H54 (cell line): ENCODE data around the gene FMNL2.

Experiments
- DNase-seq: peaks from one replicate; pipeline ENCODE4 v3.0.0; 2011; ENCODE audit warnings: low spot score, mixed read lengths; ENCODE audit not compliant: insufficient read length
- FAIRE-seq: peaks from 3 replicates; lab custom pipeline; 2011; peaks lifted over from hg19 to GRCh38; lab: Jason Lieb, UNC
- POLR2A ChIP-seq: IDR thresholded peaks from 2 replicates; pipeline ENCODE4 v1.6.1; 2011; ENCODE audit warnings: low read depth, mild to moderate bottlenecking, low read length

Gene FMNL2

DNA sequence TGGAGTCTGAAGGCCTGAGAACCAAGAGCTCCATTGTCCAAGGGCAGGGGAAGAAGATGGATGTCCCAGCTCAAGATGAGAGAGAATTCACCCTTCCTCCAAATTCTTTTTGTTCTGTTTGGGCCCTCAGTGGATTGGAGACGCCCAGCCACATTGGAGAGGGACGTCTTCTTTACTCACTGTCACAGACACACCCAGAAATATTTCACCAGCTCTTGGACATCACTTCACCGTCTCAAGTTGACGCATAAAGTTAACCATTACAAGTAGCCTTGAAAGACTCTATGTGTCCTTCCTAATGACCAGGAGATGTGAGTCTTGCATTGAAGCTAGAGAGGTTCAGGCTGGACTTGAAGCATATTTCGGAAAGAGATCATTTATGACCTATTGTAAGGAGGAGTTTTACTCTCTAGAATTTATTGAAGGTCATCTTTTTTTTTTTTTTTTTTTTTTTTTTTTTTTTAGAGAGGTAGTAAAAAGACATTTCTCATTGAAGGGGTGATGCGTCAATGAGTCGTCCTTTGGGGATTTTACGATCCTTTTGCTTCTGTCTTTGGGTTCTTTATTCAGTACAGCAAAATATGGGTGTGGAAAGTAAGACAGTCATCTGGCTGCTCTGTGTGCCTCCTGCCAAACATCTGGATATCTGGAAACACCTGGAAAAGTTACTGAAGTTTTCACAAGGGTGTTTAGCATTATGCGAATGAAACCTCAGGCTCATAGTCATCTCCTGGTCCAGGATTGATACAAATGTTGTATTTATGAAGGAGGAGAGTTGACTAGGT lies 264.2 kb downstream of the FMNL2 start:
- FAIRE-seq (no peak), DNase-seq (peak; percentile 15)
- TF ChIP-seq POLR2A = no peak

DNA sequence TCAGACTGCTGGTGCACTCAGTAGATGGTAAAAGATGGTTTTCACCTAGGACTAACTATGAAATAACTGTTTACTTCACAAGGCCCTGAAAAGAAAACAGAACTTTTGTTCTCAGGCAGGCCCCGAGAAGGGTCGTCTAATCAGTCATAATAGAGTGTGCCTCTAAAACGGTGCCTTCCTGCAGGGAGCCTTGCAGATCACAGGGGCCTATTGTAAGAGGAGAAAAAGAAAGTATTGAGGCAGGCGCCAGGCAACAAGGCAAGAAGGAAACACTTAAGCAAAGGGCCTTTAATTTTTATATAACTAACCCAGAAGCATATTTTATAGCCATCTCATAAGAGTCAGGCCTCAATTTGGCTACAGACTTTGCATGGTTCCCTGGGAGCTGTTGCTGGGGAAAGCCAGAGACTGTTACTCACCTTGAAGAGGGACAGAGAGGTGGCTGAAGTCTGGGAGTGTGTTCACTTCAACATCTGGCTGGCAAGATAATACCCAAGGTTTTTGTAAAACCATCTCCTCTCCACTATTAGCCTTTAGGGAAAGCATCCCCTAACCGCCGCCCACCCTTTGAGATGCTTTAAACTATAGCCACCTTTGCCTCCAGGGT lies 265.2 kb downstream of the FMNL2 start:
- TF ChIP-seq POLR2A = no peak
- no peak for FAIRE-seq
- DNase-seq = no peak

DNA sequence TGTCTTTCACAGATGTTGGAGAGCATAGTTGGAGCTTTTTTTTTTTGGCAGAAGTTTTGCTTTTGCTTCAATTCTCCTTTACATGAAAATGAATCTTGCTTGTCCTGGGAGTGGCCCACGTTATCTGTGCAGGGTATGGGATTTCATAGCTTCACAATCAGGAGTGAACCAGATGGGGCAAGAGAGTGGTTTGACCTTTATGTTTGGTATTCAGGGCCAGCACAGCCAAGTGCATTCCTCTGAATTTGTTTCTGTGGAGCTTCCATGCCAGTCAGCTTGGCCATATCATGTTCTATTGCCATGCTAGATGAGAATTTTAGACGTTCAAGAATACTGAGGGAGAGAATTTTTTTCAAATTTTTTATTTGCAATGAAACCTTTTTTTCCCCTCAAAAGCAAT lies 265.7 kb downstream of the FMNL2 start:
- DNase-seq (no peak), FAIRE-seq (no peak)
- TF ChIP-seq POLR2A = no peak

DNA sequence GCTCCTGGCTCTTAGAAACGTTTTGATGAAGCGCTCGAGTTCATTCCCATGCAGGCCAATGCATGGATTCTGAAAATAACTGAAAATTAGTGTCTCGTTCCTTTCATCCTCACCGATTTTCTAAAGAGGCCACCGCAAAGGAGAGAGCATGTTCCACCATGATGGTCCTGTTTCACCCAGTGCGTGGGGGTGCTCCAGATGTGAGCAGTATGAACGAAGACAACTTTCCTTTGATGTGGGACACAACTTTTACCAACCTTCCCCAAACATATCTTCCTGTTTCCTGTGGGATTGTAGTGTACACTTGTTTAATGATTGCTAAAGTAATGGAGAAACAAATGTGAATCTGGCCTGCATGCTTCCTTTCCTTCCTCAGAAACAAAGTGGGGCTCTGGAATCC lies 267.8 kb downstream of the FMNL2 start:
- DNase-seq (no peak), FAIRE-seq (no peak)
- no peak for TF ChIP-seq POLR2A

DNA sequence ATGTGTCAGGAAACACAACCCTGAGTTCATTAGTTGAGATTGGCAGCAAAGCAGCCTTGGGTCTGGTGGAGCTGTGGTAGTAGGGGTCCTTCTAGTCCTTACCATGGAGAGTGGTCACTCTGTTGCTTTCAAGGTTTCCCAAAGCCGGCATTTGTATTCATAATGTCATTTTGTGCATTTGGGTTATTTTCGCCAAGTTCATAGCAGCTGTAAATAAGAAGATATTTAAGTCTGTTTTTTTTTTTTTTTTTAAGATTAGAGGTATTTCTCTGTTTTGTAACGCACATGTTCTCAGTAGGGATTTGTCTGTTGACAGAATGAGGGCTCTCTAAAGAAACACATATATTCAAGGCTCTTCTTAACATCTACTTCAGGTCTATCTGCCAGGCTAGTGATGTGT lies 268.2 kb downstream of the FMNL2 start:
- no peak for DNase-seq
- TF ChIP-seq POLR2A = no peak
- no peak for FAIRE-seq

DNA sequence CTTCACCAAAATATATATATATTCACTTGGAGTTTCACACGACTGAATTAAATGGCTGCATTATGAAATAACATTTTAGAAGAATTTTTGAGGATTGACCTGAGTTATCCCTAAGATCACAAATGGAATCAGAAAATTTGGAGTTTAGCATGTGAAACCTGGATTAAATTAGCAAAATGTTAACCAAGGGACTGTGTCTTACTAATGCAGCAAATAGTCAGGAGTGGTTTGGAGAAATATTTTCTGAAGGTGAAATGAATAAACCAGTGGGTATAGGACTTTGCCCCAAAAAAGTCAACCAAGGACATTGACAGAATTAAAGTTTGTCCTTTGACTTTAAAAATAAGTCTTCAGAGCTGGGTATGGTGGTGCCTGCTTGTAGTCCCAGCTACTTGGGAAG lies 271.1 kb downstream of the FMNL2 start:
- FAIRE-seq (no peak), DNase-seq (no peak)
- TF ChIP-seq POLR2A = no peak

DNA sequence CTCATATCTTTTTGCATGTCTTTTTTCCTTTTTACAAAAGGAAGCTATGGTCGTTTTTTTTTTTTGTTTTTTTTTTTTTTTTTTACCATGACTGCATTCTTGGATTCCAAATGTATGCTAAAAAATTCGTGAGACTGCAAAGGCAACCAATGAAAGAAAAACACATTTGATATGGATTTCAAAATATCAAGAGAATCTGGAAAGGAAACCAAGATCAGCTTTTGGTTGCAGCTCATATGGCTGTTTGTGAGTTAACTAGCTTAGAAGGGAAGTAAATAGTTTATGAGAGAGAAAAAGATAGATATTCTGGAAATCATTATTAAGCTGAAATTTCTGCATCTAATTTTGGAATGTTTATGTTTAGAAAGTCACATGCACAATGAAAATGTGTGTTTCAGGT lies 272.0 kb downstream of the FMNL2 start:
- no peak for FAIRE-seq
- no peak for DNase-seq
- TF ChIP-seq POLR2A = no peak

DNA sequence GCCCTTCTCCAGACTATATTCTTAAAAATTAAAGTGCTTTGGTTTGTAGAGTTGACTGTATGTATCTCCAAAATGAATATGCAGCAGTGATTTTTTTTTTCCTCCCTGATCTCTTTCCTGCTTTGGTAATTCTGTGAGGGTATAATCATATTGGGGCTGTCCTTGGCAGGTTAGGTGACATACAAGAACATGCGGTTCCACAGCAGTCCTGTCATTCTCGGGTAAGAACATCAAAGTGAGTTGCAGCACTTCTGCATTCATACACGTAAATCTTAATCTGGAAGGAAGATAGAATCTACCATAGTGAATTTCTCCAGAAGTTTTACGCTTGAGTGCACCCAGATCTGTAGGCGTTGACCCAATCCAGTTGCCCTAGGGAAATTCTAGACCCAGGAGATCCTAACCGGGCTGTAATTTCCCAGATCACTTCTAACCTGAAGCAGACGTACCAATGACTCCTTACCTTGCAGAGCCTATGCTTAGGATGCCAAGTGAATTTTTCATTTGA lies 272.9 kb downstream of the FMNL2 start:
- DNase-seq (no peak), FAIRE-seq (no peak)
- TF ChIP-seq POLR2A = no peak

DNA sequence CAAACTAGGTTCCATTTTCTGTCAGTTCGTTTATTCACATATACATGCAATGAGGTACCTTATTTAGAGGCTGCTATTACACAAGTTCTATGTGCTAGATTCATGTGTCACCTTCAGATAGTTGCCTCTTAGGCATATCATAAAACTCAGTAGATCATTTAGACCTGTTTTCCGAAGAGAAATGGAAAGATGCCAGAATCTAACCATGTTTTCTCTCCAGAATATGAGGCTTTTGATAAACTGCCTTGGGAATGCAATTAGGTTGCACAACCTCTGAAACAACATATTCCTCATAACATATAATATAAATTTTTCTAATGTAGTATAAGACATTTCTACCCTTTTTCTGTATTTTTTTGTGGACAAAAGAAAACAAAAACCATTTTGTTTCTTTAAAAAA lies 274.2 kb downstream of the FMNL2 start:
- DNase-seq = no peak
- FAIRE-seq = no peak
- no peak for TF ChIP-seq POLR2A

DNA sequence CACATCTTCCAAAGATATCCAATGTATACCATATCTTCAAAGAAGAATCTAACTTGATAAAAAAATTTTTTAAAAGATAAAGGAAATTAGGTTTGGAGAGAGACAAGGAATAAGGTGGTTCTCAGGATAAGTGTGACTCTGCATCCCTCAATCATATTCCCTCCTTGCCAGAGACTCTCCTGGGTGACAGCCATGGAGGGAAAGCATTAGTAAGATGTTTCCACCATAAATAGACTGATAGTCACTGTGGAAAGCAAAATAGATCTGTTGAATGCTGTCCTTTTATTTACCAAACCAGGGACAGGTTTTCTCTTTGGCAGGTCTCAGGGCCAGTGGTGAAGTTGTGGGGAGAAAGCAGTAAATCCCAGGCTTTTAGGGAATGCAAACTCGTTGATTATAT lies 274.7 kb downstream of the FMNL2 start:
- FAIRE-seq (no peak), DNase-seq (no peak)
- no peak for TF ChIP-seq POLR2A

DNA sequence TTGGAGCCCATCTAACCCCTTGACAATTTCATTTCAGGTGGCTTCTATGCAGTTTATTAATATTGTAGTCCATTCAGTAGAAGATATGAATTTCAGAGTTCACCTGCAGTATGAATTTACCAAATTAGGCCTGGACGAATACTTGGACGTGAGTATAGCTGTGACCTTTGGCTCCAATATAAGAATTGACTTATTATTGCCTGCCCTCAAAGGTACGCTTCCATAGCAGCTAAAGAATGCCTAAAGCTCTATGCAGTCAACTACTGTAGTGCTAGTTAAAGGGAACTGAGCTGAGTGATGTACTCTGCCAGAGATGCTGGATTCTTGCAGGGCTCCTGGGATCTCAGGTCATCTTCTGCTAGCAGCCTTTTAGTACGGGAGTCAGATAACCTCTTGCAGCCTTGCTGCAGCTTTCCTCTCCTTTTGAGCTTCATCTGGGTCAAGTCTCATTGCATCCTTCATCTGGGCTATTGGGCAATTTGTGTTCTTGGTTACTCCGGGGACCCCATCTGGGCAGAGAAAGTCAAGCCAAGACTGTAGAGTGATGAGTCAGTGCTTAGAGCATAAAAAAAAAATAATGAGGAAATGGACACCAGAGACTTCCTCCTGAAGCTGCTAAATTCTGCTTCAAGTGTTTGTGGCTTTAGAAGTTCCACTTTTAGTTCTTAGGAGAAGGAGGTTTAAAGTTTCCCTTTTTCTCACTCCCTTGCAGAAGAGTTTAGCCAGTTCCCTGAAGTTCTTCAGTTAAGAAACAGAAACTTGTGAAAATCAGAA lies 276.7 kb downstream of the FMNL2 start:
- TF ChIP-seq POLR2A = no peak
- FAIRE-seq (peak; percentile 91), DNase-seq (peak; percentile 9)

DNA sequence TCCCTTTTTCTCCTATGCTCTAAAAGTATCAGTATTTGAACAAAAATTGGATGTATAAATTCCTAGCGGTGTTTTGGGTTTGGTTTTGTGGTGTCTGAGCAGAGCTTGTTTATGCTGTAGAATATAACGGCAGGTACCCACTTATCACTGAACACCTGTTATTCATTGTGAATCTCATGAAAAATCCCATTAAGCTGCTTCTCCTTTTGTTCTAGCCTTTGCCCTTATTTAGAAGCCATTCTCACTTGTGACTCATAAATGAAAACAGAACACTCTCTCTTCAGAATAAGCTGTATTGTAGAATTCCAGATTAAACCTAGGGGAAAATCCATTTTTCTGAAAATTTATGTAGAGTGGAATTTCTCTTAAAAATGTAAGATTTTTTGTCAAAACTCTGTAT lies 278.3 kb downstream of the FMNL2 start:
- no peak for FAIRE-seq

DNA sequence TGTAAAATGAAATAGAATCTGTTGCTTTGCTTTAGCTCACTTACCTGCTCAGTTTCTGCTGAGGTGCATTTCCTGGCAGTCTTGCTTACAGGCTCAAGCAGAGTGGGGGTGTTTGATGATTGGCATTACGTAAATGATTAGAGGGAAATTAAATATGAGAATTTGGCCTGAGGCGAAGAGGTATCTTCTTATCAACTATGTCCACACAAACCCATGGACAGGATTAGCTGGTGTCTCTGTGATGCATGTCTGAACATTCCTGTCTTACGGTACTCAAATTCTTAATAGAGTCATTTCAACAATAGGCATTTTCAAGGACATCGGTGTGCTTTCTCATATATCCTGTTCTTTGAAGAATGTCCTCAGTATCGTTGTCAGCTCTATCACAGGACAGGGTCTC lies 280.2 kb downstream of the FMNL2 start:
- FAIRE-seq = no peak
- DNase-seq = no peak
- no peak for TF ChIP-seq POLR2A

More for the DNA sequence above, 278.3 kb downstream of the FMNL2 start:
- TF ChIP-seq POLR2A = no peak
- DNase-seq = no peak
